SKM-1 (cell line): ENCODE measurements around the gene VPS35L.
A peak's percentile ranks its signal among the peaks of the same experiment; 100 is the strongest.

ENCODE experiments used
- DNase-seq: peaks from one replicate; lab custom pipeline; 2025; ENCODE audit not compliant: unreplicated experiment; lab: John Stamatoyannopoulos, UW

The VPS35L gene, protein sequence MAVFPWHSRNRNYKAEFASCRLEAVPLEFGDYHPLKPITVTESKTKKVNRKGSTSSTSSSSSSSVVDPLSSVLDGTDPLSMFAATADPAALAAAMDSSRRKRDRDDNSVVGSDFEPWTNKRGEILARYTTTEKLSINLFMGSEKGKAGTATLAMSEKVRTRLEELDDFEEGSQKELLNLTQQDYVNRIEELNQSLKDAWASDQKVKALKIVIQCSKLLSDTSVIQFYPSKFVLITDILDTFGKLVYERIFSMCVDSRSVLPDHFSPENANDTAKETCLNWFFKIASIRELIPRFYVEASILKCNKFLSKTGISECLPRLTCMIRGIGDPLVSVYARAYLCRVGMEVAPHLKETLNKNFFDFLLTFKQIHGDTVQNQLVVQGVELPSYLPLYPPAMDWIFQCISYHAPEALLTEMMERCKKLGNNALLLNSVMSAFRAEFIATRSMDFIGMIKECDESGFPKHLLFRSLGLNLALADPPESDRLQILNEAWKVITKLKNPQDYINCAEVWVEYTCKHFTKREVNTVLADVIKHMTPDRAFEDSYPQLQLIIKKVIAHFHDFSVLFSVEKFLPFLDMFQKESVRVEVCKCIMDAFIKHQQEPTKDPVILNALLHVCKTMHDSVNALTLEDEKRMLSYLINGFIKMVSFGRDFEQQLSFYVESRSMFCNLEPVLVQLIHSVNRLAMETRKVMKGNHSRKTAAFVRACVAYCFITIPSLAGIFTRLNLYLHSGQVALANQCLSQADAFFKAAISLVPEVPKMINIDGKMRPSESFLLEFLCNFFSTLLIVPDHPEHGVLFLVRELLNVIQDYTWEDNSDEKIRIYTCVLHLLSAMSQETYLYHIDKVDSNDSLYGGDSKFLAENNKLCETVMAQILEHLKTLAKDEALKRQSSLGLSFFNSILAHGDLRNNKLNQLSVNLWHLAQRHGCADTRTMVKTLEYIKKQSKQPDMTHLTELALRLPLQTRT

GRCh38 chr16:19555186-19555937 lies at the start of gene VPS35L:
TSS of gene VPS35L (plus strand) at chr16:19555703. CDS start at chr16:19555730, 27 bp downstream.
- peak; percentile 93 for DNase-seq

GRCh38 chr16:19506965-19507364 lies 48.5 kb upstream of the VPS35L start:
- no peak for DNase-seq

DNA sequence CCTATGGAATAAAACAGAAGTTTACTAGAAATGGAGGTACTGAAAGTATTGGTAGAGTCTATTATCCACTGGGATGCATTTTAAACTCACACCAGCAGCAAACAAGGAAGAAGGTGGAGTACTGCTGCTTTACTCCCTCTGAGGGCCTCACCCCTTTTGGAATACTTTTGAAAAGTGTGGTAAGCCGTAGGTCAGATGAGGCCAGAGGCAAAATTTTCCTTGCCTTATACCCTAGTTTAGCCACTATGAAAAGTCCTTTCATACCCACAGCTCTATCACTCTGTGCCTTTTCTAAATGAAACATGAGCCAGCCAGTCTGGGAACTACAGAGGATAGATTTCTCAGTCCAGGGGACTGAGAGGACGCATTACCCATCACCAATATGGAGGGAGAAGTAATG lies 47.6 kb upstream of the VPS35L start:
- DNase-seq, result no peak

- DNase-seq, result no peak
Measured at GRCh38 chr16:19512297-19512696, 43.2 kb upstream of the VPS35L start.

GRCh38 chr16:19513377-19514053 lies 42.0 kb upstream of the VPS35L start:
- DNase-seq, result peak; percentile 70

GRCh38 chr16:19515757-19516156 lies 39.7 kb upstream of the VPS35L start:
- DNase-seq, result no peak

DNA sequence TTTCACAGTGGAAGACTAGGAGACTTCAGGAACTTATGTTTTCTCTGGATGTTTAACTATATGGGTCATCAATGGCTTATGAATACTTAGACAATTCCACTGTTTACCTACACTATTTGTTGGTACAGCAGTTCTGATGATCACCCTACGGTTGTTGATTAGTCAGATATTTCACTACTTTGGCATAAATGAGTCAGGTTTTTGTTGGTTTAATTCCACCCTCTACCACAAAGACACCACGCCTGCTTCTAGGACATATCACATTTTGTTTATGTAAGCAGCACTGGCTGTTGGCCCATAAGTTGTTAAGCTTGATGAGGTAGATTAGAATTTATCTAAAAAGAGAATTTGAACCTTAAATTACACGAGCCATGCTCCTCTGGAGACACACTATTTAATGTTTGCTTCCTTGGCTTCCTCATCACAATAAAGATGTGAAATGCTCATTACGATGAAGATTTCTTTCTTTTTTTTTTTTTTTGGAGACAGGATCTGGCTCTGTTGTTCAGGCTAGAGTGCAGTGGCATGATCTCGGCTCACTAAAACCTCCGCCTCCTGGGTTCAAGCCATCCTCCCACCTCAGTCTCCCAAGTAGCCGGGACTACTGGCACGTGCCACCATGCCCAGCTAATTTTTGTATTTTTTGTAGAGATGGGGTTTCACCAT lies 37.9 kb upstream of the VPS35L start:
- DNase-seq, result no peak

DNA sequence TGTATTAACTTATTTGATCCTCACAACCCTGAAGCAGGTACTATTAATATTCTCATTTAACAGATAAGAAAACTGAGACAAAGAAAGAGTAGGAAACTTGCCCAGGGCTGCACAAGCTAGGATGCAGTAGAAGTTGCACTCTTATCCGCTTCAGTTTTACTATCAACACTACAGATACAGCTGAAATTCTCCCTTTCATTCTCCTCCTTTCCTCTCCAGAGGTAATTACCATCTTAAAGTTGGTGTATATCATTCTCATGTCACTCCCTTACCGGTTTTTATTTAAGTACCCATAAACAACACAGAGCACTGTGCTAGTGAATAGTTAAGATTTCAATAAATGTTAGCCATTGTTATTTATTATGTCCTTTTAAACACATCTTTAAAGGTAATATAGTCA lies 37.1 kb upstream of the VPS35L start:
- DNase-seq, result no peak

DNA sequence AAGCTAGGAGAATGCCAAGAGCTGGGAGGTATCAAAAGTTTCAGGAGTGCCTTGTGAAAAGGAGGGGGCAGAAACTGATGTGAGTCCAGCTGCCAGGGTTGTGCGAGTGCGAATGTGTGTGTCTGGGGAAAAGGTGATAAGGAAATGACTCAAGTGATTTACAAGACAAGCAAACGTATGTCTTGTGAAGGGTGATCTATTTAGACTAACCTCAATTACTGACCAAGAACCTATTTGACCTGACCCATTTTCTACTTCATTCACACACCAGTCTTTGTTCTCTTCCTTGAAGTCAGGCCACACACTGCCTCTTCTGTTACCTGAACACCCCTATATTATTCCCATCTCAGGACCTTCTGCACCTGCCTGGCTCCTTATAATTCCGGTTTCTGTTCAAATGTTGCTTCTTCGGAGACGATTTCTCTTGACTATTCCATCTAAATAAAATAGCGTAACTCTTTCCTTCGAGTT lies 34.6 kb upstream of the VPS35L start:
- no peak for DNase-seq

DNA sequence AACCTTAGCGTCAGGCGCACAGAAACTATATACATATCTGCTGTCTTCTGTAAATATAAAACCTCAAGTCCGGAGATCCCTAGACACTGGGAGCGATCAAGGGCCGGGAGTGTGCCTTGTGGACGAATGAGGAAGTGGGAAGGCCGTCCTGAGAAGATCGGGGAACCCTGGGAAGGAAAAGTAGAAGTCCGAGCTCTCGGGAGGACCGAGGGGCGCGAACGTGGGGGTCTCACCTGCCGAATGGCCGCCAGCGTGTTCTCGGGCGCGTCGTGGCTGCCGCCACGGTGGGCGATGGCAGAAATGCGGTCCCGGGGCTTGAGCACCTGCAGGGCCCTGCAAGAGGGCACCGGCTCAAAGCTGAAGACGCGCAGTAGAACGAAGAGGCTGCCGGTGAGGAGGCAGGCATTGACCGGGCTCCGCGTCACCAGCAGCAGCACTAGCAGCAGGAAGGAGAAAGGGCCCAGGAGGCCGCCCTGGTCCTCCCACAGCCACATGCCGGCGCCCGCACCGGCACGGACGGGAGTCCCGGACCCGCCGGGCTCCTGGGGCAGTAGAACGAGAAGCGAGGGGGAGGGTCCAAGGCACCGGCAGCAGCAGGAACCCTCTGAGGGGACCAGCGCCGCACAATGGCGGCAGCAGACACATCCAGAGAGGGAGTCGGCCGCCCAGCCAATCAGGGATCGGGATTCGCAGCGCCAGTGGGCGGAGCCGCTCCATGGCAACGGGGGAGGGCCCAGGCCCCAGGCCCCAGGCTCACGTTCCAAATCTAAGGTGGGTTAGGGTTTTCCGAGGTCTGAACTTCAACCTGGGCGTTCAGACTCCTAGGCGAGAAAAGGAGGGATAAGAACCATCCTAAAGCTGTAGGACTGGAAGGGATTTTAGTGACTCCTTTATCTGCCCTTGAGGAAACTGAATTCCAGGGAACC lies 33.8 kb upstream of the VPS35L start, which contains the start of gene GDE1:
Gene GDE1, minus strand, starts transcription at position 628 of the 926 bp plus-strand sequence. Its CDS starts 134 bp downstream, at position 494.
- DNase-seq, result peak; percentile 89

GRCh38 chr16:19522397-19522732 lies 33.1 kb upstream of the VPS35L start:
- no peak for DNase-seq

- DNase-seq, result no peak
Measured at GRCh38 chr16:19522760-19523159, 32.7 kb upstream of the VPS35L start.

DNA sequence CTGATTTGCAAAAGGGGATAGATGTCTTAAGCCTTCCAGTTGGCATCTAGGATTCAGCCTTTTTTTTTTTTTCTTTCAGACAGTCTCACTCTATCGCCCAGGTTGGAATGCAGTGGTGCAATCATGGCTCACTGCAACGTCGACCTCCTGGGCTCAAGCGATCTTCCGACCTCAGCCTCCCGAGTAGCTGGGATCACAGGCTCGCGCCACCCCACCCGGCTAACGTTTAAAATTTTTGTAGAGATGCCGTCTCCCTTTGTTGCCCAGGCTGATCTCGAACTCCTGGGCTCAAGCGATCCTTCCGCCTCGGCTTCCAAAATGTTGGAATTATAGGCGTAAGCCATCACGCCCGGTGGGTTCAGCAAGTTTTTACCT lies 32.3 kb upstream of the VPS35L start:
- no peak for DNase-seq

GRCh38 chr16:19523559-19524355 lies 31.7 kb upstream of the VPS35L start, which contains the start of gene CCP110:
TSS of gene CCP110 (plus strand) at chr16:19523942. CDS start at chr16:19527882, 3,940 bp downstream.
- peak; percentile 94 for DNase-seq

- DNase-seq, result no peak
Measured at GRCh38 chr16:19524356-19524615, 31.2 kb upstream of the VPS35L start.

DNA sequence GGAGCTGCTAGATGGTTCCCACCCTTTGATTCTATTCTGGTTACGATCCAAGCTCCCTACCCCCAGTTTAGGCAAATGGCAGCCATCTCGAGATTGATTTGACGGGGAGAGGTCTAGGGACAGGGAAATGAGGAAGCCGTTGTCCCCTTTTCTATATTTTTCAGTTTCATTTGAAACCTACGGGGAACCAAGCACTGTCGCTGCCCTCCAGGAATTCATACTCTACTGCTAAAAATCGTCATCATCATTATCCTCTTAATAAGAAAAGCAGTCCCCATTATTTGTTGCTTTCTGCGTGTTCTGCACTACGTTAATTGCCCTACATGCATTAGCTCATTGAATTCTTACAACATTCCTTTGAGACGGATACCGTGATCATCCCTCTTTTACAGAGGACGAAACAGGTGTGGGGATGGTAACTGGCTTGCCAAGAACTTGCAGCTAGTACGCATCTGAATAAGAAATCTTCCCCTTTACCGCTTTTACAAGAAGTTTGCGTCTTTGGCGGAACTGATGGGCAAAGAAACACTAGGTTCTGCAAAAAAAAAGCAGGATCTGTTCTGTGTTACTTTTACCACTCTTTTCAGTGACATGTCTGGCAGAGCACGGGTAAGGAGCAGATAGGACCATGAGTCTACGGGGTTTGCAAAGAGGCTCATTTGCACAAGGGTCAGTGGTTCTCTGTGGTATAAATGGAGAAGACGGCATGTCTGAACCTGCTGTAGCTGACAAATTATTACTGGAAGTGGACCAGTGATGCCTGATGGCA lies 30.7 kb upstream of the VPS35L start:
- DNase-seq, result no peak

GRCh38 chr16:19525385-19525723 lies 30.1 kb upstream of the VPS35L start:
- no peak for DNase-seq

DNA sequence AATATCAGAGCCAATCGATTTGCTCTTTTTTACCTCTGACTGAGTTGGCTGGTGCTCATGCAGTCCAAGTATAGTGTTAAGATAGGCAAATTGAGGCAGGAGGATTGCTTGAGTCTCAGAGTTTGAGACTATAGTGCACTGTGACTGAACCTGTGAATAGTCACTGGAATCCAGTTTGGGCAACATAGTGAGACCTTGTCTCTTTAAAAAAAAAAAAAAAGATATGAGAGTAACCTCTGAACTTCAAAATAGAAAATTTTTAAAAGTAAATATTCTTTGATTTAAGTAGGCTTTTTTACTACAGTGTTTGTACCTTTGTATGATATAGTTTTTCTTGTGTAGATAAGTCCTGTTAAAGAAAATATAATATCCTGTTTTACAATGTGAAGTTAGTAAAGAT lies 28.3 kb upstream of the VPS35L start:
- DNase-seq, result no peak
